PC-3 (cell line): ENCODE measurements around the gene CHAF1A. TPM values are rescaled to one million over a fixed set of nuclear protein-coding genes. Genes with fewer than 3 reads are reported as not detected.

Source experiments
- ATAC-seq: fragments of 200-7000 bp; cut with Tn5 transposase; 2 replicates; pipeline ENCODE4 v1.9.1; 2020; ENCODE audit warnings: mild to moderate bottlenecking, moderate library complexity
- BruUV-seq: library from RNA; stranded (reverse); fragments of 400-500 nt; replicated peaks from 2 replicates; lab custom pipeline; 2021; lab: Mats Ljungman, UMichigan
- CTCF ChIA-PET: fragments of 300-600 bp; sonication (Branson Sonifier 250); formaldehyde crosslinking; loops from one replicate; lab custom pipeline; 2022; ENCODE audit warnings: antibody characterized with exemption; lab: Charles Lee
- POLR2A ChIA-PET: fragments of 300-600 bp; sonication (Branson Sonifier 250); formaldehyde crosslinking; loops from one replicate; lab custom pipeline; 2022; ENCODE audit warnings: antibody characterized with exemption; ENCODE audit not compliant: unreplicated experiment; lab: Charles Lee
- DNase-seq: peaks from one replicate; pipeline ENCODE4 v3.0.0-alpha.2; 2015
- H2AFZ ChIP-seq: fragments of 300-600 bp; sonication (generic); 2 replicates; pipeline ENCODE4 v1.6.0; 2016; ENCODE audit warnings: antibody characterized with exemption, low read length
- H3F3A ChIP-seq: fragments of 300-600 bp; sonication (generic); one replicate; pipeline ENCODE4 v1.6.0; 2017; ENCODE audit warnings: antibody characterized with exemption, low read length, control low read depth, mild to moderate bottlenecking; ENCODE audit not compliant: unreplicated experiment
- H3K27ac ChIP-seq: fragments of 300-600 bp; sonication (generic); 2 replicates; pipeline ENCODE4 v1.5.1; 2016; ENCODE audit warnings: mild to moderate bottlenecking, low read length
- H3K27me3 ChIP-seq: fragments of 300-600 bp; sonication (generic); 2 replicates; pipeline ENCODE4 v1.6.1; 2016; ENCODE audit warnings: low read length, mixed read lengths
- H3K36me3 ChIP-seq: fragments of 300-600 bp; sonication (generic); 2 replicates; pipeline ENCODE4 v1.6.1; 2016; ENCODE audit warnings: low read depth, mixed run types, low read length, mixed read lengths
- H3K4me1 ChIP-seq: fragments of 300-600 bp; sonication (generic); 2 replicates; pipeline ENCODE4 v1.5.1; 2016; ENCODE audit warnings: low read length; ENCODE audit not compliant: insufficient read depth
- H3K4me2 ChIP-seq: fragments of 300-600 bp; sonication (generic); 2 replicates; pipeline ENCODE4 v1.6.0; 2016; ENCODE audit warnings: low read length
- H3K4me3 ChIP-seq: fragments of 300-600 bp; sonication (generic); 2 replicates; pipeline ENCODE4 v1.5.1; 2016; ENCODE audit warnings: mild to moderate bottlenecking, low read length, mixed read lengths
- H3K79me2 ChIP-seq: fragments of 300-600 bp; sonication (generic); 2 replicates; pipeline ENCODE4 v1.6.1; 2017; ENCODE audit warnings: low read length, mixed read lengths
- H3K9ac ChIP-seq: fragments of 300-600 bp; sonication (generic); 2 replicates; pipeline ENCODE4 v1.6.0; 2016; ENCODE audit warnings: mild to moderate bottlenecking, low read length
- H3K9me2 ChIP-seq: fragments of 300-600 bp; sonication (generic); replicated peaks from 2 replicates; pipeline ENCODE4 v1.6.1; 2016; ENCODE audit warnings: mixed run types, low read length, mixed read lengths
- H3K9me3 ChIP-seq: fragments of 300-600 bp; sonication (generic); 2 replicates; pipeline ENCODE4 v1.6.1; 2016; ENCODE audit warnings: low read length, mixed read lengths
- H4K20me1 ChIP-seq: fragments of 300-600 bp; sonication (generic); 2 replicates; pipeline ENCODE4 v1.6.1; 2016; ENCODE audit warnings: low read length, mixed read lengths
- EZH2 ChIP-seq: fragments of 300-600 bp; sonication (generic); IDR thresholded peaks from one replicate; pipeline ENCODE4 v1.6.1; 2017; ENCODE audit warnings: antibody characterized with exemption, mild to moderate bottlenecking, low read length; ENCODE audit not compliant: unreplicated experiment
- EZH2phosphoT487 ChIP-seq: fragments of 300-600 bp; sonication (generic); IDR thresholded peaks from 2 replicates; pipeline ENCODE4 v1.6.1; 2018; ENCODE audit warnings: mild to moderate bottlenecking, antibody characterized with exemption, low read length, borderline replicate concordance
- intact Hi-C: fragments of 100-400 bp; cut with micrococcal nuclease; formaldehyde crosslinking; loops from 2 replicates; pipeline ENCODE4 v1.9.0; 2023
- total RNA-seq: library from RNA; depleted of rRNA; stranded (reverse); fragments of >200 nt; gene quantifications from 2 replicates; pipeline ENCODE4 v1.2.3, GENCODE V29; 2014
- TF ChIP-seq, protein P1 (sequence below): fragments of 300-600 bp; sonication (generic); conservative IDR thresholded peaks from 2 replicates; pipeline ENCODE4 v1.5.1; 2017; ENCODE audit warnings: antibody characterized with exemption, low read depth, mild to moderate bottlenecking, low read length

CHAF1A gene
- total RNA-seq, 1 experiment from 2014 or later = 48.9 TPM

- H3K9ac ChIP-seq = no peak overlapping the region
- TF ChIP-seq, protein P1, sequence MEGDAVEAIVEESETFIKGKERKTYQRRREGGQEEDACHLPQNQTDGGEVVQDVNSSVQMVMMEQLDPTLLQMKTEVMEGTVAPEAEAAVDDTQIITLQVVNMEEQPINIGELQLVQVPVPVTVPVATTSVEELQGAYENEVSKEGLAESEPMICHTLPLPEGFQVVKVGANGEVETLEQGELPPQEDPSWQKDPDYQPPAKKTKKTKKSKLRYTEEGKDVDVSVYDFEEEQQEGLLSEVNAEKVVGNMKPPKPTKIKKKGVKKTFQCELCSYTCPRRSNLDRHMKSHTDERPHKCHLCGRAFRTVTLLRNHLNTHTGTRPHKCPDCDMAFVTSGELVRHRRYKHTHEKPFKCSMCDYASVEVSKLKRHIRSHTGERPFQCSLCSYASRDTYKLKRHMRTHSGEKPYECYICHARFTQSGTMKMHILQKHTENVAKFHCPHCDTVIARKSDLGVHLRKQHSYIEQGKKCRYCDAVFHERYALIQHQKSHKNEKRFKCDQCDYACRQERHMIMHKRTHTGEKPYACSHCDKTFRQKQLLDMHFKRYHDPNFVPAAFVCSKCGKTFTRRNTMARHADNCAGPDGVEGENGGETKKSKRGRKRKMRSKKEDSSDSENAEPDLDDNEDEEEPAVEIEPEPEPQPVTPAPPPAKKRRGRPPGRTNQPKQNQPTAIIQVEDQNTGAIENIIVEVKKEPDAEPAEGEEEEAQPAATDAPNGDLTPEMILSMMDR = no peak
- TF ChIP-seq EZH2 (no peak), EZH2phosphoT487 (no peak)
- H3K4me2 ChIP-seq = no peak overlapping the region
- ATAC-seq (no peak), DNase-seq (no peak)
- peaks cover 6% of the 10 kb centered on the region; the same call in 1 of the 2 replicates for H4K20me1 ChIP-seq
- H3K27ac ChIP-seq = no peak overlapping the region
- H3K4me3 ChIP-seq = no peak overlapping the region
- BruUV-seq = no TSS peak
- H3K79me2 ChIP-seq = peaks cover 94% of the 10 kb centered on the region
- no peaks in the 10 kb centered on the region for H3K9me2 ChIP-seq
- peaks cover 16% of the 10 kb centered on the region for H3K4me1 ChIP-seq
- H3F3A ChIP-seq = no peaks in the 10 kb centered on the region
- intact Hi-C loops = no loop called here
- POLR2A ChIA-PET = no interaction called here
- no peaks in the 10 kb centered on the region for H3K36me3 ChIP-seq
- no peaks in the 10 kb centered on the region for H3K27me3 ChIP-seq
- H2AFZ ChIP-seq = no peak overlapping the region
- H3K9me3 ChIP-seq = no peaks in the 10 kb centered on the region
- CTCF ChIA-PET = no interaction called here
Observed at GRCh38 chr19:4390567-4391305, 11.7 kb upstream of the CHAF1A start.

GRCh38 chr19:4391306-4391693 is 11.1 kb upstream of the CHAF1A start:
- no peak overlapping the region for H3K27ac ChIP-seq
- intact Hi-C loops = no loop called here

More at GRCh38 chr19:4391306-4391693, 11.1 kb upstream of the CHAF1A start:
- ATAC-seq (no peak), DNase-seq (no peak)
- POLR2A ChIA-PET = no interaction called here
- no peak for TF ChIP-seq EZH2phosphoT487
- no peak for TF ChIP-seq EZH2
- TF ChIP-seq, protein P1 = no peak
- Histone ChIP-seq H3K9me3 (no peaks in the 10 kb centered on the region), H3K9me2 (no peaks in the 10 kb centered on the region), H3K36me3 (no peaks in the 10 kb centered on the region), H3K4me3 (no peak overlapping the region), H3K79me2 (peaks cover 94% of the 10 kb centered on the region), H3K4me2 (no peak overlapping the region), H4K20me1 (peaks cover 6% of the 10 kb centered on the region; the same call in 1 of the 2 replicates), H3K9ac (no peak overlapping the region), H3K4me1 (peaks cover 16% of the 10 kb centered on the region), H3F3A (no peaks in the 10 kb centered on the region), H2AFZ (no peak overlapping the region), H3K27me3 (no peaks in the 10 kb centered on the region)
- BruUV-seq = no TSS peak
- CTCF ChIA-PET = no interaction called here
